Chondrocyte (in vitro differentiated cells): ENCODE results near the gene SLC22A7. TPM values are rescaled to one million over a fixed set of nuclear protein-coding genes. Genes with fewer than 3 reads are reported as not detected.

Source experiments
- DNase-seq: peaks from one replicate; pipeline ENCODE4 v3.0.0; 2021; ENCODE audit warnings: mixed read lengths, low spot score
- H3K27ac Mint-ChIP-seq: one replicate; pipeline ENCODE4 v1.8.0; 2021; ENCODE audit warnings: mild to moderate bottlenecking, moderate library complexity, mixed read lengths; ENCODE audit not compliant: unreplicated experiment
- H3K27me3 Mint-ChIP-seq: 2 replicates; pipeline ENCODE4 v1.8.0; 2021; ENCODE audit warnings: low read depth, mixed read lengths
- H3K36me3 Mint-ChIP-seq: 2 replicates; pipeline ENCODE4 v1.8.0; 2021; ENCODE audit warnings: low read depth, mixed read lengths
- H3K4me1 Mint-ChIP-seq: 2 replicates; pipeline ENCODE4 v1.8.0; 2021; ENCODE audit warnings: low read depth, mild to moderate bottlenecking, mixed read lengths
- H3K4me3 Mint-ChIP-seq: one replicate; pipeline ENCODE4 v1.8.0; 2021; ENCODE audit warnings: mild to moderate bottlenecking, moderate library complexity, mixed read lengths; ENCODE audit not compliant: unreplicated experiment
- H3K9me3 Mint-ChIP-seq: 2 replicates; pipeline ENCODE4 v1.8.0; 2021; ENCODE audit warnings: low read depth, mixed read lengths
- CTCF ChIP-seq: fragments of 200-600 bp; sonication (generic); IDR thresholded peaks from 2 replicates; pipeline ENCODE4 v1.5.0; 2021; ENCODE audit warnings: antibody characterized with exemption, mild to moderate bottlenecking, moderate library complexity
- total RNA-seq: library from RNA; stranded (reverse); gene quantifications from 3 replicates; pipeline ENCODE4 v1.2.1, GENCODE V29; 2021

The SLC22A7 gene
- total RNA-seq, 1 donor from 2014 or later, result not detected

GRCh38 chr6:43254138-43254817 lies 43.8 kb upstream of the SLC22A7 start:
- Mint-ChIP-seq H3K27me3 (peaks cover 15% of the 10 kb centered on the region), H3K9me3 (no peaks in the 10 kb centered on the region), H3K27ac (no peak overlapping the region), H3K4me1 (peaks cover 12% of the 10 kb centered on the region), H3K4me3 (no peak overlapping the region), H3K36me3 (no peaks in the 10 kb centered on the region)
- DNase-seq, result peak; percentile 79
- no peak for TF ChIP-seq CTCF

GRCh38 chr6:43254846-43255245 lies 43.2 kb upstream of the SLC22A7 start:
- peaks cover 12% of the 10 kb centered on the region for H3K4me1 Mint-ChIP-seq
- no peak overlapping the region for H3K4me3 Mint-ChIP-seq
- TF ChIP-seq CTCF, result no peak
- H3K27ac Mint-ChIP-seq, result no peak overlapping the region
- peaks cover 15% of the 10 kb centered on the region for H3K27me3 Mint-ChIP-seq
- DNase-seq, result peak; percentile 65
- no peaks in the 10 kb centered on the region for H3K36me3 Mint-ChIP-seq
- no peaks in the 10 kb centered on the region for H3K9me3 Mint-ChIP-seq

- H3K36me3 Mint-ChIP-seq, result no peaks in the 10 kb centered on the region
- H3K9me3 Mint-ChIP-seq, result no peaks in the 10 kb centered on the region
- TF ChIP-seq CTCF, result no peak
- H3K27me3 Mint-ChIP-seq, result peaks cover 15% of the 10 kb centered on the region
- no peak for DNase-seq
- no peak overlapping the region for H3K27ac Mint-ChIP-seq
- no peak overlapping the region for H3K4me3 Mint-ChIP-seq
- H3K4me1 Mint-ChIP-seq, result peaks cover 12% of the 10 kb centered on the region
These were observed 42.5 kb upstream of the SLC22A7 start for GRCh38 chr6:43255408-43256054.

- no peak for TF ChIP-seq CTCF
- H3K9me3 Mint-ChIP-seq, result no peaks in the 10 kb centered on the region
- DNase-seq, result peak; percentile 28
These were observed 41.2 kb upstream of the SLC22A7 start for GRCh38 chr6:43256670-43257366.

GRCh38 chr6:43257367-43258145 lies 40.5 kb upstream of the SLC22A7 start:
- no peak for TF ChIP-seq CTCF

More at GRCh38 chr6:43256670-43257366, 41.2 kb upstream of the SLC22A7 start:
- peaks cover 6% of the 10 kb centered on the region for H3K27me3 Mint-ChIP-seq
- no peaks in the 10 kb centered on the region for H3K36me3 Mint-ChIP-seq
- H3K27ac Mint-ChIP-seq, result no peak overlapping the region
- peaks cover 4% of the 10 kb centered on the region for H3K4me1 Mint-ChIP-seq
- no peak overlapping the region for H3K4me3 Mint-ChIP-seq

More at GRCh38 chr6:43257367-43258145, 40.5 kb upstream of the SLC22A7 start:
- Mint-ChIP-seq H3K27ac (no peak overlapping the region), H3K4me3 (no peak overlapping the region), H3K36me3 (no peaks in the 10 kb centered on the region), H3K4me1 (peaks cover 3% of the 10 kb centered on the region), H3K27me3 (peaks cover 6% of the 10 kb centered on the region), H3K9me3 (no peaks in the 10 kb centered on the region)
- DNase-seq, result peak; percentile 38
